Breast epithelium (tissue), 3 donors: ENCODE data around the gene CPT1B.

Source experiments
- CTCF ChIP-seq, 3 donors: fragments of 450-650 bp; IDR thresholded peaks; one replicate each; pipeline ENCODE4 v1.5.1; 2016 to 2017; ENCODE audit warnings: antibody characterized with exemption in 3 of 3, mild to moderate bottlenecking in 3 of 3, moderate library complexity in 3 of 3
- POLR2A ChIP-seq: fragments of 450-650 bp; IDR thresholded peaks from one replicate; pipeline ENCODE4 v1.6.1; 2016; ENCODE audit warnings: antibody characterized with exemption, mild to moderate bottlenecking, moderate library complexity
- POLR2AphosphoS5 ChIP-seq, 3 donors: sonication (generic); formaldehyde crosslinking; IDR thresholded peaks; one replicate each; pipeline ENCODE4 v1.6.1; 2017; ENCODE audit warnings: antibody characterized with exemption in 3 of 3

DNA sequence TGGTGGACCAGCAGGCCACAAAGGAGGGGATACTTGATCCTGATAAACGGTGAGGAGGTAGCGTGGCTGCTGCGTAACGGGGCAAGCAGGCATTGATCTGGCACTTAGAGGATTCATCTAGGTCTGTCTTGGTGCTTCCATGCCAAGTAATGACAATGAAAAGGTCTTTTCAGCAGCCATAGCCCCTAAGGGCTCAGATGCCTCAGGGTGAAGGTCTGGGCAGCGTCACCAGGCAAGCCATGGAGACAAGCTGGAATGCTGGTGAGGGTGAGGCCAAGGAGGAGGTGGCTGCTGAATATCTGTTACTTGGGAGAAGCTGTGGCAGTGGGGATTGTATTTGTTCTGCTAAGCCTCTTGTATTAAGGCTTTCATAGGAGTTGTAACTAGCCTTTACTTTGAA lies 9.2 kb upstream of the CPT1B start:
- TF ChIP-seq POLR2A = no peak
- TF ChIP-seq CTCF (IDR thresholded peaks at IDR 0.05) = no peak
- TF ChIP-seq POLR2AphosphoS5 (IDR thresholded peaks at IDR 0.05) = no peak
